ENCODE results near the gene HYKK.
A peak's percentile ranks its signal among the peaks of the same experiment; 100 is the strongest.
"Not testable (repeated sequence)": the region's sequence is repeated elsewhere in the genome, so short reads cannot be mapped to it uniquely, and the experiment has no call there.

The HYKK gene

GRCh38 chr15:78506971-78507830 is at the start of gene HYKK:
TSS of gene HYKK (plus strand) at chr15:78507577. CDS start at chr15:78513089, 5,512 bp downstream.
- DNase-seq (ENCODE audit: low read depth), result peak; percentile 64

- DNase-seq (ENCODE audit: low read depth), result no peak
These were observed 46.6 kb upstream of the HYKK start for GRCh38 chr15:78460737-78461136.

GRCh38 chr15:78461171-78461888 is 46.0 kb upstream of the HYKK start:
- no peak for DNase-seq (ENCODE audit: low read depth)

GRCh38 chr15:78469031-78469430 is 38.3 kb upstream of the HYKK start:
- no peak for DNase-seq (ENCODE audit: low read depth)

GRCh38 chr15:78477295-78477694 is 30.1 kb upstream of the HYKK start:
- DNase-seq (ENCODE audit: low read depth), result no peak

GRCh38 chr15:78479650-78480049 is 27.7 kb upstream of the HYKK start:
- no peak for DNase-seq (ENCODE audit: low read depth)

GRCh38 chr15:78481917-78482316 is 25.5 kb upstream of the HYKK start:
- no peak for DNase-seq (ENCODE audit: low read depth)

- DNase-seq (ENCODE audit: low read depth), result no peak
These were observed 14.5 kb upstream of the HYKK start for GRCh38 chr15:78492872-78493271.

- no peak for DNase-seq (ENCODE audit: low read depth)
These were observed 5.5 kb upstream of the HYKK start for GRCh38 chr15:78501857-78502256.

- DNase-seq (ENCODE audit: low read depth), result no peak
These were observed 4.7 kb upstream of the HYKK start for GRCh38 chr15:78502641-78503040.

- no peak for DNase-seq (ENCODE audit: low read depth)
These were observed 419 bp downstream of the HYKK start for GRCh38 chr15:78507831-78508160.

GRCh38 chr15:78508272-78508671 is 895 bp downstream of the HYKK start:
- DNase-seq (ENCODE audit: low read depth), result no peak

- no peak for DNase-seq (ENCODE audit: low read depth)
These were observed 2.4 kb downstream of the HYKK start for GRCh38 chr15:78509726-78510312.

- not testable (repeated sequence) for DNase-seq (ENCODE audit: low read depth)
These were observed 12.7 kb downstream of the HYKK start for GRCh38 chr15:78520035-78520434.

- DNase-seq (ENCODE audit: low read depth), result no peak
These were observed 16.9 kb downstream of the HYKK start for GRCh38 chr15:78524230-78524629.

- no peak for DNase-seq (ENCODE audit: low read depth)
These were observed 19.9 kb downstream of the HYKK start for GRCh38 chr15:78527325-78527724.

GRCh38 chr15:78533331-78533730 is 26.0 kb downstream of the HYKK start:
- no peak for DNase-seq (ENCODE audit: low read depth)

GRCh38 chr15:78536134-78536533 is 28.8 kb downstream of the HYKK start:
- DNase-seq (ENCODE audit: low read depth), result no peak

GRCh38 chr15:78537266-78537905 is 30.0 kb downstream of the HYKK start:
- DNase-seq (ENCODE audit: low read depth), result no peak

GRCh38 chr15:78538358-78538757 is 31.0 kb downstream of the HYKK start:
- no peak for DNase-seq (ENCODE audit: low read depth)

GRCh38 chr15:78539464-78540140 is 32.2 kb downstream of the HYKK start:
- DNase-seq (ENCODE audit: low read depth), result not testable (repeated sequence)
